Measurements from ENCODE around the gene CLDND2.

Gene CLDND2

GRCh38 chr19:51391073-51391611 is 22.3 kb upstream of the CLDND2 start:
- no peak overlapping the region for H2AFZ ChIP-seq (ENCODE audit: low read depth, low read length)
- H3K27me3 ChIP-seq (ENCODE audit: insufficient read depth, low read length, poor library complexity), result no peaks in the 10 kb centered on the region
- no peak overlapping the region for H3K4me3 ChIP-seq (ENCODE audit: low read depth in 1 of 2, low read length in 2 of 2)
- no peaks in the 10 kb centered on the region for H4K20me1 ChIP-seq (ENCODE audit: insufficient read depth, low read length)
- DNase-seq, result no peak
- H3K27ac ChIP-seq (ENCODE audit: low read length), result no peak overlapping the region
- peaks cover 18% of the 10 kb centered on the region for H3K4me1 ChIP-seq (ENCODE audit: insufficient read depth, low read length)
- no peaks in the 10 kb centered on the region for H3K36me3 ChIP-seq (ENCODE audit: insufficient read depth, low read length)
- no peak overlapping the region for H3K4me2 ChIP-seq (ENCODE audit: insufficient read depth, low read length)
- H3K79me2 ChIP-seq (ENCODE audit: insufficient read depth, low read length), result peaks cover 10% of the 10 kb centered on the region
- H3K9ac ChIP-seq (ENCODE audit: low read depth, low read length), result no peak overlapping the region
- TF ChIP-seq EZH2 (IDR thresholded peaks at IDR 0.05; ENCODE audit: borderline replicate concordance, low read depth, low read length, severe bottlenecking), result no peak
- no peak for TF ChIP-seq CTCF (IDR thresholded peaks at IDR 0.05; ENCODE audit: borderline replicate concordance, extremely low read depth, low read length, poor library complexity, severe bottlenecking)
- no peak for ATAC-seq (ENCODE audit: insufficient read depth, low read depth)
- no peaks in the 10 kb centered on the region for H3K9me3 ChIP-seq (ENCODE audit: insufficient read depth, low read length, severe bottlenecking)

- Histone ChIP-seq H3K27ac (ENCODE audit: low read length) (no peak overlapping the region), H3K79me2 (ENCODE audit: insufficient read depth, low read length) (no peaks in the 10 kb centered on the region), H3K4me1 (ENCODE audit: insufficient read depth, low read length) (peaks cover 6% of the 10 kb centered on the region), H3K36me3 (ENCODE audit: insufficient read depth, low read length) (no peaks in the 10 kb centered on the region), H2AFZ (ENCODE audit: low read depth, low read length) (no peak overlapping the region), H3K9me3 (ENCODE audit: insufficient read depth, low read length, severe bottlenecking) (no peaks in the 10 kb centered on the region), H4K20me1 (ENCODE audit: insufficient read depth, low read length) (no peaks in the 10 kb centered on the region), H3K4me3 (ENCODE audit: low read depth in 1 of 2, low read length in 2 of 2) (no peak overlapping the region), H3K27me3 (ENCODE audit: insufficient read depth, low read length, poor library complexity) (no peaks in the 10 kb centered on the region), H3K4me2 (ENCODE audit: insufficient read depth, low read length) (no peak overlapping the region), H3K9ac (ENCODE audit: low read depth, low read length) (no peak overlapping the region)
- DNase-seq (no peak), ATAC-seq (ENCODE audit: insufficient read depth, low read depth) (no peak)
- no peak for TF ChIP-seq EZH2 (IDR thresholded peaks at IDR 0.05; ENCODE audit: borderline replicate concordance, low read depth, low read length, severe bottlenecking)
- no peak for TF ChIP-seq CTCF (IDR thresholded peaks at IDR 0.05; ENCODE audit: borderline replicate concordance, extremely low read depth, low read length, poor library complexity, severe bottlenecking)
These were observed 20.3 kb upstream of the CLDND2 start for GRCh38 chr19:51389143-51389542.

- no peak within 1 kb of the TSS for H2AFZ ChIP-seq (ENCODE audit: low read depth, low read length)
- H3K4me2 ChIP-seq (ENCODE audit: insufficient read depth, low read length), result no peak within 1 kb of the TSS
- DNase-seq (no peak), ATAC-seq (ENCODE audit: insufficient read depth, low read depth) (no peak)
- no peaks in the 10 kb centered on the region for H4K20me1 ChIP-seq (ENCODE audit: insufficient read depth, low read length)
- no peaks in the 10 kb centered on the region for H3K27me3 ChIP-seq (ENCODE audit: insufficient read depth, low read length, poor library complexity)
- no peak within 1 kb of the TSS for H3K9ac ChIP-seq (ENCODE audit: low read depth, low read length)
- TF ChIP-seq EZH2 (IDR thresholded peaks at IDR 0.05; ENCODE audit: borderline replicate concordance, low read depth, low read length, severe bottlenecking), result no peak
- TF ChIP-seq CTCF (IDR thresholded peaks at IDR 0.05; ENCODE audit: borderline replicate concordance, extremely low read depth, low read length, poor library complexity, severe bottlenecking), result no peak
- H3K79me2 ChIP-seq (ENCODE audit: insufficient read depth, low read length), result no peaks in the 10 kb centered on the region
- H3K27ac ChIP-seq (ENCODE audit: low read length), result no peak within 1 kb of the TSS
- H3K4me3 ChIP-seq (ENCODE audit: low read depth in 1 of 2, low read length in 2 of 2), result no peak within 1 kb of the TSS
- H3K36me3 ChIP-seq (ENCODE audit: insufficient read depth, low read length), result no peaks in the 10 kb centered on the region
- no peaks in the 10 kb centered on the region for H3K9me3 ChIP-seq (ENCODE audit: insufficient read depth, low read length, severe bottlenecking)
- H3K4me1 ChIP-seq (ENCODE audit: insufficient read depth, low read length), result no peaks in the 10 kb centered on the region
These were observed 19.2 kb upstream of the CLDND2 start, which contains the start of gene LIM2 for GRCh38 chr19:51387924-51388389. TSS of gene LIM2 (minus strand) at chr19:51387974. CDS start at chr19:51387443, 531 bp downstream.
